GM19468 (cell line): ENCODE measurements around the gene TOMM7.
"Not testable (repeated sequence)": the region's sequence is repeated elsewhere in the genome, so short reads cannot be mapped to it uniquely, and the experiment has no call there.

Experiments
- ATAC-seq: cut with Tn5 transposase; IDR thresholded peaks from one replicate; pipeline ENCODE4 v1.9.1; 2021; ENCODE audit warnings: mild to moderate bottlenecking, moderate library complexity, moderate number of reproducible peaks; ENCODE audit not compliant: unreplicated experiment; ENCODE audit errors: extremely low read depth

TOMM7 gene

DNA sequence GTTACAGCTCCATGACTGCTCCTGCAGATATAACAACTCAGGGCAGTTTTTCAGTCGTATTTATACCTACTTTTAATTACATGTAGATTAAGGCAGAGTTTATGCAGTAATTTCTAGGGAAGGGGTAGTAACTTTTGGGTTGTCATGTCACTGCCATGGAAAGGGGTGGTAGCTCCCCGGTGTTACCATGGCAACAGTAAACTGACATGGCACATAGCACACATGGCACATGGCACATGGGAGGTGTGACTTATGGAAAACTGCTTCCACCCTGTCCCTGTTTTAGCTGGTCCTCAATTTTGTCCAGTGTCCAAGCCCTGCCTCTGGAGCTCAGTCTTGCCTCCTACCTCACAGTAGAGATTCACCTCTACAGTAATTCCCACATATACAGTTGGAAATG lies 3.9 kb upstream of the TOMM7 start:
- no peak for ATAC-seq

DNA sequence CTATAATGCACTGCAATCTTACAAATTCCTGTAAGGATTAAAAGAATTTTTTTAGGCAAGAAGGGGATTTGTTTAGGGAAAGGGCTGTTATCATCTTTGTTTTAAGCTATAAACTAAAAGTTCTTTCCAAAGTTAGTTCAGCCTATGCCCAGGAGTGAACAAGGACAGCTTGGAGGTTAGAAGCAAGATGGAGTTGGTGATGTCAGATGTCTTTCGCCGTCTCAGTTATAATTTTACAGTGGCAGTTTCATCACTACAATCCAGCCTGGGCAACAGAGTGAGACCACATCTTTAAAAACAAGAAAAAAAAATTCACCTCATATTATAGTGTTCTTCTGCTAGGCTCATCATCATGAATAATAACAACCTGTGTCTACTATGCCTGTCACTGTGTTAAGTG lies 2.1 kb upstream of the TOMM7 start:
- no peak for ATAC-seq

DNA sequence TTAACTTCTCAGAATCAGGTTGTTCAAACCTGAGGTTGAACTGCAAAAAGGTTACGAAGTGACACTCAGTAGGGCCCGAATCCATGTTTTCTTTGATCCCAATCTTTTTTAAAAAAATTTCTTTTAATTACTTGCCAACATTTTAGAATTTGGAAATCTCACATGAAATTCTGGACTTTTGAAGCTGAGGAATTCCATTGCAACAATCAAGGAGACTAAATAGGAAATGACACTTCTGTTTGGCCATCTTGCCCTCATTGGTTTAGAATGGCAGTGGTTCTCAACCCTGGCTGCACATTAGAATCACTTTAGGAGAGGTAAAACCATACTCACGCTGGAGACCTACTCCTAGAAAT lies 471 bp upstream of the TOMM7 start:
- no peak for ATAC-seq

GRCh38 chr7:22821702-22822485 lies 755 bp downstream of the TOMM7 start:
- no peak for ATAC-seq

GRCh38 chr7:22819476-22819875 lies 3.2 kb downstream of the TOMM7 start:
- no peak for ATAC-seq

DNA sequence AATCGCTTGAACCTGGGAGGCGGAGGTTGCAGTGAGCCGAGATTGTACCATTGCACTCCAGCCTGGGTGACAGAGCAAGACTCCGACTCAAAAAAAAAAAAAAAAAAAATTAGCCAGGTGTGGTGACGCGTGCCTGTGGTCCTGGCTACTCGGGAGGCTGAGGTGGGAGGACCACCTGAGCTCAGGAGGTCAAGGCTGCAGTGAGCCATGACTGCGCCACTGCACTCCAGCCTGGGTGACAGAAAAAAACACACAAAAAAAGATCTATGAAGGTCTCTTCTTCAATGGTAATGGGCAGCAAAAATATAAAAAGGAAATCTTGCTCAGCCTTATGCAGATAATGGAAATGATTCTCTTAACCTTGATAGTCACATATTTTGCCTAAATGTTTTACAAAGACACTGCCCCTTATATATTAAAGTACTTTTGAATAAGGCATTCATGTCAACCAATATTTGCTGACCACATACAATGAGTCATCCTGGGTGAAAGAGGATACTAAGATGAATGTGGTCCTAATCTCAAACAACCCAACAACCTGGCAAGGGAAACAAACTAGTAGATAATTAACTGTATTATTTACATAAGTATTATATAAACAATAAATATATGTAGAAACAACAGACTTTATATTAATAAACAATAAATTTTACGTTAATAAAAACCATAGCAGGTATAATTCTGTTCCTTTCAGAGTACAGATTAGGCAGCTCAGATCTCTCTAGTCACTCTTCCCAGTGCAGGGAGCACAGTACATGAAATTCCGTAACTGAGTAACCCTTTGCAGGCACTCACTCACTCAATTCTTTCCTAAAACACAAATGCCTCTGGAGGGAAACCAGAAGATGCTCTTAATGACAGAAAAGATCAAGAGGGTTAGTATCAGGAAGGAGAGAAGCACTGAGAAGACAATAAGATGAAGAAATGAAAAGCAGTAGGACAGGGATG lies 8.1 kb downstream of the TOMM7 start:
- no peak for ATAC-seq

DNA sequence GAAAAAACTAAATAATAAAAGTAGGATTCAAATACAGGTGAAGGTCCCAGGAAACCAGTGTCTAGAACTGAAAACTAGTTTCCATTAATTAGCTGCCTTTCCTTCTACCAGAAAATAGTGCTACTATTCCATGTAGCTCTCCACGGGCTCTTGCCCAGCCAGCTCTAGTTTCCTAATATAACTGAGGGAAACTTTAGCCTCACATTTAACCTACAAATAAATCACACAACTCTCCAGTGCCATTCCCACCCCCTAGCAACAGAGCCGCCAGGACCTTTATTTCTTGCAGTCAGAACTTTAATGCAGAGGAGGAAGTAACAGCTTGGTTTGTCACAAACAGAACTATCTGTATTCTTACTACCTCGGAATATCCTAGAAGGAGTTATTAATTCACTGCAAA lies 10.3 kb downstream of the TOMM7 start:
- ATAC-seq = no peak

DNA sequence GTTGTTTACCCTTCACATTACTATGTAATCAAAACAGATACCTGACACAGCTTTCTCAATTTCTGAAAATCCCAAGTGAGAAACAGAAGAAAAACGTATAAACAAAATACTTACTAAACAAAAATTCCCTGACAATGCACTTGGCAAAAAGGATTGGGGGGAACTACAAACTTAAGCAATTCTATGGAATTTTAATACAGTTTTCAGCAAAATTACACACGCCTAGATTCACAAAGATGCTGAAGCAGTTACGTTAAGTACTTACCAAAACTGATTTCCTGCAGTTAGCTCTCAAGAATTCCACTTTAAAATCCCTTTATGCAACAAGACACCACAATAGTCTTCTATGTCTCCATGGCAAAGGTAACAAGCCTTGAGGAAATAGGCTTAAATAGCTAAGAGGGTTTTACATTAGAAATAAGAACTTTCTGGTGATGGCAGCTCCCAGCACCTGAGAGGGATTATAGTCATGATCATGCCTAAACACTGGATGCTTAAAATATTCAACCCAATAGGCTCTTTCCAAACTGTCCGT lies 10.8 kb downstream of the TOMM7 start:
- ATAC-seq = no peak

GRCh38 chr7:22810843-22811242 lies 11.8 kb downstream of the TOMM7 start:
- no peak for ATAC-seq

DNA sequence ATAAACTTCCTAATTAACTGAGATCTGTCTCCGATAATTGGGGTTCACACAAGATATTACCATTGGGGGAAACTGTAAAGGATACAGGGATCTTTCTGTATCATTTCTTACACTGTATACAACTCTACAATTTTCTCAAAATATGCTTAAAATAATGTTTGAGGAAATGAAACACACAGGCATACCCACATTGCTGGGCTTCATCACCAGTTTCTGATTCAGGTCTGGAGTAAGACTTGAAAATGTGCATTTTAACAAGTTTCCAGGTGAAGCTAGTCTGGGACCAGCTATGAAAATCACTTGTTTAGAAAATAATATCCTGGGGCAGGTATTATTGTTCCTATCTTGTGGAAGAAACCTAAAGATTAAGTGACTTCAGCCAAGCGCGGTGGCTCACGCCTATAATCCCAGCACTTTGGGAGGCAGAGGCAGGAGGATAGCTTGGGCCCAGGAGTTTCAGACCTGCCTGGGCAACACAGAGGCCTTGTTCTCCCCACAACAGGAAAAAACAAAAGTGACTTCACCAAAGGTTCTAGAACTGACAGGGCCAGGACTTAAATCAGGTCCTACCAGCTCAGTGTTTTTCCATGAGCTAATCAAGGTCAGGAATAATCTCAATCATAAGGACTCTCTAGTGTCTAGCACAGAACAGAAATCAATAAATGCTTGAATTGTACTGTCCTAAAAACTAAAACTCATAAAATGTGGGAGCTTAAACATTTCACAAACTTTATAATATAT lies 12.6 kb downstream of the TOMM7 start:
- ATAC-seq = no peak

- ATAC-seq = no peak
Observed at GRCh38 chr7:22808140-22808539, 14.5 kb downstream of the TOMM7 start.

- no peak for ATAC-seq
Observed at GRCh38 chr7:22806752-22807151, 15.9 kb downstream of the TOMM7 start.

- ATAC-seq = no peak
Observed at GRCh38 chr7:22805227-22805626, 17.4 kb downstream of the TOMM7 start.

GRCh38 chr7:22802831-22803230 lies 19.8 kb downstream of the TOMM7 start:
- not testable (repeated sequence) for ATAC-seq

DNA sequence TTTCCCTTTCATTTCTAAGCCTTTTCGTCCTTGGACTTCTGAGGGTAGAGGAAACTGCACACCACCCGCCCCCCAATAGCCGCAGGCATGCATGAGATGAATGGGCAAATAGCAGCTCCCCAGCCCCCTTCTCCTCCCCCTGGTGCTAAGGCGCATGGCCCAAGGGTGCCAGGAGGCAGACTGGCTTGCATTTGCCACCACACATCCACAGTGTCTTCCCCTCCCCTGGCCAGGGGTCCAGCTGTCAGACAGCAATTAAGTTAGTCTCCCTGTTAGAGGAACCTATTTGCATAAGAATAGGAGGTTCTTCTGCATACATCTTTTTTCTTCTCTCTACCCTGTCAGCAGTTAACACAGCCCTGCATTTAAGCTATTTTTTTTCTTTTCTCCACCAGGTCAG lies 20.2 kb downstream of the TOMM7 start:
- ATAC-seq = no peak

DNA sequence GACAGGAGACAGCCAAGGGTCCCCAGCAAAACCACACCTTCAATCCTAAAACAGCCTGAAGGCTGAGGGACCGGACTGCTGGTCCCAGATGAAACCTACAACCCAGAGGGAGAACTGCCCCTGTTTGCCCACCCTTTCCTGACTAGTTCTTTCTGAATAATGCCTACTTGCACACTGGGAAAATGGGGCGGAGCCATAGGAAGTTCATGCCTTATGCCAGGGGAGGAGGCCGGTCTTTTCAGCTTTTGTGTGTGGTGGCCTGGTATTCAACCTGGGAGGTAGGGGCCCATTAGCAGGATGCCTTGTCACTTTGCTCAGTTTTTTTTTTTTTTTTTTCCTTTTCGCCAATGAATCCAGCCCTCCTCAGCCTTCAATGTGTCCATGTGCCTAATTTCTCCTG lies 20.7 kb downstream of the TOMM7 start:
- ATAC-seq = no peak

DNA sequence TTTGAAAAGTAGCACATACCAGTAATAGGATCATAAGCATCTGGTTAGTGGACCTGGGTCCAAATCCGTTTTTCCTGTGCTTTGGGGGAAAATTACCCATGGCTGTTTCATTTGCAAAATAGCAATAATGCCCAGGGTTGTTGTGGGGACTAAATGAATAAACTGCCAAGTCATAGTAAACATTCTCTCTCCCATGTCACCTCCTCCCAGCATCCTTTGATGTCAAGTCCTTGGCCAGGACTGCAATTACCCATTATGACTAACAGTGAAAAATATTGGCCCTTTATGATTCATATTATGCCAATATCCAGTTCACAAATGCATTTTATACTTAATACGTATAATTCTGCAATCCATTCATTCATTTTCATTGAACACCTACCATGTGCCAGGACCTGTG lies 23.0 kb downstream of the TOMM7 start:
- no peak for ATAC-seq

DNA sequence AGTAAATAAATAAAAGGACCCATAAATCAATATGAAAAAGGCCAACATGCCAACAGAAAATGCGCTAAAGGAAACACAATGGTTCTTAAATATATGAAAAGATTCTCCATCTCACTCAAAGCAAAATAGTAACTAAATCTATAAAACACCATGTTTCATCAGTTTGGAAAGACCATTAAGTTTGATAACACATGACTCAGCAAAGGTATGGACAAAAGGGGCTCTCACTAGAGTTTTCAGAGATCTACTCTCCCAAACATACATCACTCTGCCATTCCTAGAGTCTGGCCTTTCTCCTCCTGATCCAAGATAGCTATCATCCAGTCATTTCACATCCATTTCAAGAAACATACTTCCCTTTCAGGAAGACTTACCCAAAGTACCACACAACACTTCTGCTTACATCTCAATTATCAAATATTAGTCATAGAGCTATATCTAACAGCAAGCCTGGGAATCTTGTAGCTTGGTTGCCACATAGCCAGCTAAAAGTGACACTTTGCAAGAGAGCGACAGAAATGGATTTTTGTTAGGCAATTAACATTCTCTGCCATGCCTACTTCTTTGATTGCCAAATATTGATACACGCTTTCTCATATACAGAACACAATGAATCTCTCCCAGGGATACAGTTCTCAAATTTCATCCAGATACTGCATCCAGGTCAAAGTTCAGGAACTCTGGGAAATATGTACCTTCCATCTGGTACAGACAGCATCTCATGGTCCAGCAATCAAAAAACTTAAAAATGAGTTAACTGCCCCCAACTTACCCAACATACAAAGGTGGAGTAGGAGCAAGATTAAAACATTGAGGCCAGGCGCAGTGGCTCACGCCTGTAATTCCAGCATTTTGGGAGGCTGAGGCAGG lies 28.8 kb downstream of the TOMM7 start:
- ATAC-seq = no peak
